GM21619 (cell line): ENCODE results near the gene FDCSP.
"Not testable (repeated sequence)": the region's sequence is repeated elsewhere in the genome, so short reads cannot be mapped to it uniquely, and the experiment has no call there.

Experiments
- ATAC-seq: cut with Tn5 transposase; IDR thresholded peaks from one replicate; pipeline ENCODE4 v1.9.1; 2021; ENCODE audit not compliant: unreplicated experiment

FDCSP gene

GRCh38 chr4:70239131-70239883 is 13.4 kb downstream of the FDCSP start:
- ATAC-seq: no peak

DNA sequence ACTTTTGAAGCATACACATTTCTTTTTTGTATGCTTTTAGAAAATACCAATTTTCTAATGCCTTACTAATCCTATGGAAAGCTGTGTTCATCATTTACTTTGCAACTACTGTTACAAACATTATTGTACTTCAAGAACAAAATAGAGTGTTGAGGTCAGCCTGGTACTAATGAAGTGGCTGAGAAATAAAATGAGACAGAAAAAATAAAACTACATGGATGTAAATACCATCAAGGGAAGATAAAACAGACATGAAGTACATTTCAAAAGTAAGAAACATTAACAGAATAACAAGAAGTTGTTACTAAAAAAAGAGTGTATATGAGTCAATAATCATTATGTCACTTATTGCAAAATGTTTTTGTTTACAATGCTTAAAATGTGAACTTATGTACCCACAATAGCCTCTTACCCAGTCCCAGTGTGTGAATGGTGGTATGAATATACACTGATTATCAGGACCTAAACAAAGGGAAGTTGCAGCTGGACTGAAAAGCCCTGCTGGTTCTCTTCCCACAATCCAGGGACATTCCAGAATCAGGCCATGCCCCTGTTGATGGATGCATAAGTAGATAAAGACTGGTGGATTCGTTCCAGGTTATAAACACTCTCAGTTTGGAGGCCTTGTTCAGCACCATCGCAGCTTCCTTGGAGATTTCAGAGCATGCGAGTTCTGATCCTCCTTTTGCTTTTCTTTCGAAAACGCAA is 14.1 kb downstream of the FDCSP start:
- ATAC-seq: no peak

DNA sequence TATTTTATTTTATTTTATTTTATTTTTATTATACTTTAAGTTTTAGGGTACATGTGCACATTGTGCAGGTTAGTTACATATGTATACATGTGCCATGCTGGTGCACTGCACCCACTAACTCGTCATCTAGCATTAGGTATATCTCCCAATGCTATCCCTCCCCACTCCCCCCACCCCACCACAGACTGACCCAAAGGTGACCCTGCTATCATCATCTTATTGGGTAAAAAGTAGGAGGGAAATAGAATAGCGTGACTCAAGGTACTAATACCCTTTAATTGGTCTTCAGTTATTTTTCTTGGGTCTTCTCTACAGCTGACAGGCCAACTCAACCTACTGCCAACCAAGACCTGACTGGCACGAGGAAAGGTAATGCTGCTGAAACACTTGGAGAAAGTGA is 16.4 kb downstream of the FDCSP start, which contains the start of gene CSN3:
TSS of gene CSN3 (plus strand) at position 301 of the 400 bp plus-strand sequence. CDS start 2,223 bp downstream, outside the sequence.
- not testable (repeated sequence) for ATAC-seq

- ATAC-seq: no peak
Observed at GRCh38 chr4:70243091-70243490, 17.2 kb downstream of the FDCSP start.

DNA sequence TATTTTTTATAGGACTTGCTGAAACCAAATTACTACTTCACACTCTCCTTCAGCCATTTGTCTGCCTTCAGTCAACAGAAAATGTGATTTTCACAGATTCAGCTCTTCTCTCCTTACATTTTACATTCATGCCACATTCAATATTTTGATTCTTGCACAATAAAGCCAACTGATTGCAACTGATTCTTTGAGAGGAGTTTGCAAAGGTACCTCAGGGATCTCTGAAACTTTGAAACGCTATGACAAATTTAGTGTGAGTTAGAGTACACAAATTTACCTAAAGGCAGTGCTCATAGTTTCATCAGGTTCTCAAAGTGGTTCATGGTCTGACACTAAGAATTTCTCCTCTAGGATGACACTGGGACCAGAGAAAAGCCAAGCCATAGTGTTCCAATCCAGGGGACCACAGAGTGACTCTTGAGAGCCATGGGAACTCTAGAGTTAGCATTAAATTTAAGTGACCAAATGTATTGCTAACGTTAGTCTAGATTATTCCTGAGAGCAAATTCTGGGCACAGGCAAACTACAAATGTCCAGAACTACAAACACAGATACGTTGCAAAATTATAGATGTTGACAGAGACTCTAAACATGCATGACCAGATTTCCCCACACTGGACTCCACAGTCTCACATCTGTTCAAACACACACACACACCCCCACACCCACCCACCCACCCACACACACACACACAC is 25.5 kb downstream of the FDCSP start:
- ATAC-seq: no peak

- ATAC-seq: no peak
Observed at GRCh38 chr4:70251945-70252277, 26.0 kb downstream of the FDCSP start.

DNA sequence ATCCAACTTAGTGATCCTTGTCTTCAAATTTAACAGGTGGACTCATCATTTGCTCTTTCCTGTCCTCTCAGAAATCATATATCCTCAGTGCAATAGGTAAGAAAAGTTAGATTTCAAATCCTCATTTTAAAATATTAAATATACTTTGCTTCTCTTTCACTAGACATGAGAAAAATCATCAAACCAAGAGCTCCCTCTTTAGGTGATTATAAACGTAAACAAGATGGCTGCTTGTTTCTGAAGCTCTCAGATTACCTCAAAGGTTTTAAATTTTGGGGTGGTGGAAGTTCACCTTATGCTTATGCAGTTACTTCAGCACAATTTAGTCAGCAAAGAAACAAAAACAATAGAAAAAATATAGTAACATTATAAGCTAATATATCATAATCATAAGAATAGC is 43.8 kb downstream of the FDCSP start:
- no peak for ATAC-seq

- no peak for ATAC-seq
Observed at GRCh38 chr4:70277121-70277520, 51.2 kb downstream of the FDCSP start.

DNA sequence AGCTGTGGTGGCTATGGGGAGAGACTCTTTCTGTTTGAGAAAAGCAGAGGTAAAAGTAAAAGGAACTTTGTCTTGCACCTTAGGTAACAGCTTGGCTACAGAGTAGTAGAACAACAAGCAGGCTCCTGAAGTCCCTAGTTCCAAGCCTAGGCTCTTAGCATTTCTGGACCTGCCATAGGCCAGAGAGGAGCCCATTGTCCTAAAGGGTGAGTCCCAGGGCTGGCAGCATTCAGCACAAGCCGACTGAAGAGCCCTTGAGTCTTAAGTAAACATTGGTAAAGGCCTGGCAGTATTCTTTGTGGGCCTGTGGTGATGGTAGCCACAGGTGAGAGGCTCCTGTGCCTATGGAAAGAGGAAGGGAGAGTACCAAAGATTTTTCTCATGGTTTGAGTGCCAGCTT is 54.6 kb downstream of the FDCSP start:
- ATAC-seq: no peak
